ENCODE results near the gene YEATS2.
A peak's percentile ranks its signal among the peaks of the same experiment; 100 is the strongest.

The YEATS2 gene

DNA sequence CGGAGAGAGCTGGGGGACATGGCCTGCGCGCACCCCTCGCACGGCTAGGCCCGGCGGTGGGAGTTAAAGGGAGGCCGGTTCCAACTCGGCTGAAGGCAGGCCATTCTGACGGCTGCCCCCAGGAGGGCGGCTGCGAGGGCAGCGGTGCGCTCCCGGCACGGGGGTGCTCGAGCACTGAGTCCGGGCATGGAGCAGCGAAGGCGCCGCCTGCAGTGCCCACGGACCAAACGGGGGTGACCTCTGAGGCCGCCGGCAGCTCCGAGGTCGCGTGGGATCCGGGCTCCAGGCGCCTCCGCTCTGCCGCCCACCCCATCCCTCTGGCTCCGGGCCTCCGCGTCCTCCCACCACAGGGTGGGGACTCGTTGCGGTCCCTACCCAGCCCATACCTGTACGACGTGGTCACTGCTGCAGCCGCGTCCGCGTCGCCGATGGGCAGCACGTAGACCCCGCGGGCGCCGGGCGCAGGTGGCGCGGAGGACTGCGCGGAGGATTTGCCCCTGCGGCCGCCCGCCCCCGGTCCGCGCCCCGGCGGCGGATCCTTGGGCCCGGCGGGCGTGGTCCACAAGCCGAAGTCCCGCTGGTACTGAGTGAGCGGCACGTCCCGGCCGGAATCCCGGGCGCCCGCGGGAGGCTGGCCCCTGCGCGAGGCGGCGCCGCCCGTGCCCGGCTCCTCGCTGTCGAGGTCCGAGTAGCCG lies 127.3 kb downstream of the YEATS2 start (continued):
- TF ChIP-seq ZNF37A (tag by site-specific recombination; IDR thresholded peaks at IDR 0.05) (no peak), ZNF324 (tag by site-specific recombination; IDR thresholded peaks at IDR 0.05) (no peak; the same call in 1 of the 2 replicates), GLIS1 (tag by site-specific recombination; IDR thresholded peaks at IDR 0.05) (peak; percentile 55), HOXC10 (CRISPR knock-in tag; IDR thresholded peaks at IDR 0.05) (no peak), ZNF664 (tag by site-specific recombination; IDR thresholded peaks at IDR 0.05) (no peak), ZNF10 (tag by site-specific recombination; IDR thresholded peaks at IDR 0.05) (no peak), ZNF18 (tag by site-specific recombination; IDR thresholded peaks at IDR 0.05) (no peak), ZEB2 (tag by site-specific recombination; IDR thresholded peaks at IDR 0.05) (0 out of 2 replicates have a peak, but pooled peaks have one; percentile 34), ZNF121 (tag by site-specific recombination; IDR thresholded peaks at IDR 0.05) (no peak), ZNF670 (tag by site-specific recombination; IDR thresholded peaks at IDR 0.05; ENCODE audit: low read depth) (no peak), ZBTB48 (tag by site-specific recombination; IDR thresholded peaks at IDR 0.05) (no peak), ZNF707 (tag by site-specific recombination; IDR thresholded peaks at IDR 0.05) (no peak), ZNF202 (tag by site-specific recombination; IDR thresholded peaks at IDR 0.05; ENCODE audit: borderline replicate concordance) (no peak), ZSCAN4 (tag by site-specific recombination; IDR thresholded peaks at IDR 0.05) (no peak), ZNF114 (tag by site-specific recombination; IDR thresholded peaks at IDR 0.05) (no peak), KLF16 (tag by site-specific recombination; IDR thresholded peaks at IDR 0.05) (no peak), ZNF366 (tag by site-specific recombination; conservative IDR thresholded peaks at IDR 0.05) (no peak), ZNF792 (tag by site-specific recombination; IDR thresholded peaks at IDR 0.05) (no peak), ZNF544 (tag by site-specific recombination; IDR thresholded peaks at IDR 0.05) (no peak), TRIM28 (IDR thresholded peaks at IDR 0.05; ENCODE audit: borderline replicate concordance, low read length) (no peak), ATF2 (tag by site-specific recombination; IDR thresholded peaks at IDR 0.05; ENCODE audit: low read depth) (no peak), ZNF133 (tag by site-specific recombination; IDR thresholded peaks at IDR 0.05) (no peak)
- TF ChIP-seq, protein P1, sequence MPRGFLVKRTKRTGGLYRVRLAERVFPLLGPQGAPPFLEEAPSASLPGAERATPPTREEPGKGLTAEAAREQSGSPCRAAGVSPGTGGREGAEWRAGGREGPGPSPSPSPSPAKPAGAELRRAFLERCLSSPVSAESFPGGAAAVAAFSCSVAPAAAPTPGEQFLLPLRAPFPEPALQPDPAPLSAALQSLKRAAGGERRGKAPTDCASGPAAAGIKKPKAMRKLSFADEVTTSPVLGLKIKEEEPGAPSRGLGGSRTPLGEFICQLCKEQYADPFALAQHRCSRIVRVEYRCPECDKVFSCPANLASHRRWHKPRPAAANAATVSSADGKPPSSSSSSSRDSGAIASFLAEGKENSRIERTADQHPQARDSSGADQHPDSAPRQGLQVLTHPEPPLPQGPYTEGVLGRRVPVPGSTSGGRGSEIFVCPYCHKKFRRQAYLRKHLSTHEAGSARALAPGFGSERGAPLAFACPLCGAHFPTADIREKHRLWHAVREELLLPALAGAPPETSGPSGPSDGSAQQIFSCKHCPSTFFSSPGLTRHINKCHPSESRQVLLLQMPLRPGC (tag by site-specific recombination; IDR thresholded peaks at IDR 0.05) = no peak
- TF ChIP-seq, protein P2, sequence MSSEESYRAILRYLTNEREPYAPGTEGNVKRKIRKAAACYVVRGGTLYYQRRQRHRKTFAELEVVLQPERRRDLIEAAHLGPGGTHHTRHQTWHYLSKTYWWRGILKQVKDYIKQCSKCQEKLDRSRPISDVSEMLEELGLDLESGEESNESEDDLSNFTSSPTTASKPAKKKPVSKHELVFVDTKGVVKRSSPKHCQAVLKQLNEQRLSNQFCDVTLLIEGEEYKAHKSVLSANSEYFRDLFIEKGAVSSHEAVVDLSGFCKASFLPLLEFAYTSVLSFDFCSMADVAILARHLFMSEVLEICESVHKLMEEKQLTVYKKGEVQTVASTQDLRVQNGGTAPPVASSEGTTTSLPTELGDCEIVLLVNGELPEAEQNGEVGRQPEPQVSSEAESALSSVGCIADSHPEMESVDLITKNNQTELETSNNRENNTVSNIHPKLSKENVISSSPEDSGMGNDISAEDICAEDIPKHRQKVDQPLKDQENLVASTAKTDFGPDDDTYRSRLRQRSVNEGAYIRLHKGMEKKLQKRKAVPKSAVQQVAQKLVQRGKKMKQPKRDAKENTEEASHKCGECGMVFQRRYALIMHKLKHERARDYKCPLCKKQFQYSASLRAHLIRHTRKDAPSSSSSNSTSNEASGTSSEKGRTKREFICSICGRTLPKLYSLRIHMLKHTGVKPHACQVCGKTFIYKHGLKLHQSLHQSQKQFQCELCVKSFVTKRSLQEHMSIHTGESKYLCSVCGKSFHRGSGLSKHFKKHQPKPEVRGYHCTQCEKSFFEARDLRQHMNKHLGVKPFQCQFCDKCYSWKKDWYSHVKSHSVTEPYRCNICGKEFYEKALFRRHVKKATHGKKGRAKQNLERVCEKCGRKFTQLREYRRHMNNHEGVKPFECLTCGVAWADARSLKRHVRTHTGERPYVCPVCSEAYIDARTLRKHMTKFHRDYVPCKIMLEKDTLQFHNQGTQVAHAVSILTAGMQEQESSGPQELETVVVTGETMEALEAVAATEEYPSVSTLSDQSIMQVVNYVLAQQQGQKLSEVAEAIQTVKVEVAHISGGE (tag by site-specific recombination; conservative IDR thresholded peaks at IDR 0.05; ENCODE audit: low read depth) = 0 out of 2 replicates have a peak, but pooled peaks have one; percentile 14
- TF ChIP-seq, protein P3, sequence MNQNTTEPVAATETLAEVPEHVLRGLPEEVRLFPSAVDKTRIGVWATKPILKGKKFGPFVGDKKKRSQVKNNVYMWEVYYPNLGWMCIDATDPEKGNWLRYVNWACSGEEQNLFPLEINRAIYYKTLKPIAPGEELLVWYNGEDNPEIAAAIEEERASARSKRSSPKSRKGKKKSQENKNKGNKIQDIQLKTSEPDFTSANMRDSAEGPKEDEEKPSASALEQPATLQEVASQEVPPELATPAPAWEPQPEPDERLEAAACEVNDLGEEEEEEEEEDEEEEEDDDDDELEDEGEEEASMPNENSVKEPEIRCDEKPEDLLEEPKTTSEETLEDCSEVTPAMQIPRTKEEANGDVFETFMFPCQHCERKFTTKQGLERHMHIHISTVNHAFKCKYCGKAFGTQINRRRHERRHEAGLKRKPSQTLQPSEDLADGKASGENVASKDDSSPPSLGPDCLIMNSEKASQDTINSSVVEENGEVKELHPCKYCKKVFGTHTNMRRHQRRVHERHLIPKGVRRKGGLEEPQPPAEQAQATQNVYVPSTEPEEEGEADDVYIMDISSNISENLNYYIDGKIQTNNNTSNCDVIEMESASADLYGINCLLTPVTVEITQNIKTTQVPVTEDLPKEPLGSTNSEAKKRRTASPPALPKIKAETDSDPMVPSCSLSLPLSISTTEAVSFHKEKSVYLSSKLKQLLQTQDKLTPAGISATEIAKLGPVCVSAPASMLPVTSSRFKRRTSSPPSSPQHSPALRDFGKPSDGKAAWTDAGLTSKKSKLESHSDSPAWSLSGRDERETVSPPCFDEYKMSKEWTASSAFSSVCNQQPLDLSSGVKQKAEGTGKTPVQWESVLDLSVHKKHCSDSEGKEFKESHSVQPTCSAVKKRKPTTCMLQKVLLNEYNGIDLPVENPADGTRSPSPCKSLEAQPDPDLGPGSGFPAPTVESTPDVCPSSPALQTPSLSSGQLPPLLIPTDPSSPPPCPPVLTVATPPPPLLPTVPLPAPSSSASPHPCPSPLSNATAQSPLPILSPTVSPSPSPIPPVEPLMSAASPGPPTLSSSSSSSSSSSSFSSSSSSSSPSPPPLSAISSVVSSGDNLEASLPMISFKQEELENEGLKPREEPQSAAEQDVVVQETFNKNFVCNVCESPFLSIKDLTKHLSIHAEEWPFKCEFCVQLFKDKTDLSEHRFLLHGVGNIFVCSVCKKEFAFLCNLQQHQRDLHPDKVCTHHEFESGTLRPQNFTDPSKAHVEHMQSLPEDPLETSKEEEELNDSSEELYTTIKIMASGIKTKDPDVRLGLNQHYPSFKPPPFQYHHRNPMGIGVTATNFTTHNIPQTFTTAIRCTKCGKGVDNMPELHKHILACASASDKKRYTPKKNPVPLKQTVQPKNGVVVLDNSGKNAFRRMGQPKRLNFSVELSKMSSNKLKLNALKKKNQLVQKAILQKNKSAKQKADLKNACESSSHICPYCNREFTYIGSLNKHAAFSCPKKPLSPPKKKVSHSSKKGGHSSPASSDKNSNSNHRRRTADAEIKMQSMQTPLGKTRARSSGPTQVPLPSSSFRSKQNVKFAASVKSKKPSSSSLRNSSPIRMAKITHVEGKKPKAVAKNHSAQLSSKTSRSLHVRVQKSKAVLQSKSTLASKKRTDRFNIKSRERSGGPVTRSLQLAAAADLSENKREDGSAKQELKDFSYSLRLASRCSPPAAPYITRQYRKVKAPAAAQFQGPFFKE (tag by site-specific recombination; IDR thresholded peaks at IDR 0.05; ENCODE audit: borderline replicate concordance) = no peak
